Natural killer cell (primary cell): ENCODE measurements around the gene SLC4A4. TPM values are rescaled to one million over a fixed set of nuclear protein-coding genes. Genes with fewer than 3 reads are reported as not detected.

ENCODE experiments used
- ATAC-seq, 3 donors: fragments of 150-1000 bp in 2 of 3; fragments of 200-7000 bp in 1 of 3; cut with Tn5 transposase; 1 replicate in 1 of 3; 2 replicates in 2 of 3; pipeline ENCODE4 v1.10.0; 2021; ENCODE audit warnings: mild to moderate bottlenecking in 2 of 3, moderate library complexity in 2 of 3
- DNase-seq, 2 donors: peaks; one replicate each; pipeline versions ENCODE4 v3.0.0 to v3.0.0-alpha.2; 2013 to 2021; ENCODE audit warnings: mixed read lengths in 1 of 2
- H3K27ac ChIP-seq: one replicate; pipeline ENCODE4 v1.5.1; 2013; ENCODE audit warnings: mild to moderate bottlenecking, low read length
- H3K27me3 ChIP-seq: one replicate; pipeline ENCODE4 v1.6.1; 2013; ENCODE audit warnings: low read length; ENCODE audit not compliant: control insufficient read depth, insufficient read depth
- H3K36me3 ChIP-seq: one replicate; pipeline ENCODE4 v1.6.1; 2013; ENCODE audit warnings: low read length; ENCODE audit not compliant: control insufficient read depth, insufficient read depth
- H3K4me1 ChIP-seq: one replicate; pipeline ENCODE4 v1.6.1; 2013; ENCODE audit warnings: low read length; ENCODE audit not compliant: control insufficient read depth, insufficient read depth
- H3K4me3 ChIP-seq: one replicate; pipeline ENCODE4 v1.5.1; 2013; ENCODE audit warnings: low read length
- H3K9me3 ChIP-seq: one replicate; pipeline ENCODE4 v1.6.1; 2013; ENCODE audit warnings: low read length; ENCODE audit not compliant: control insufficient read depth, insufficient read depth
- H3K27ac Mint-ChIP-seq, 2 donors: one replicate each; pipeline ENCODE4 v1.8.0; 2022; ENCODE audit warnings: mild to moderate bottlenecking in 2 of 2, mixed read lengths in 2 of 2, moderate library complexity in 1 of 2
- H3K27me3 Mint-ChIP-seq, 2 donors: one replicate each; pipeline ENCODE4 v1.8.0; 2022; ENCODE audit warnings: low read depth in 2 of 2, mixed read lengths in 2 of 2
- H3K36me3 Mint-ChIP-seq: one replicate; pipeline ENCODE4 v1.8.0; 2022; ENCODE audit warnings: mixed read lengths
- H3K4me1 Mint-ChIP-seq, 2 donors: one replicate each; pipeline ENCODE4 v1.8.0; 2022; ENCODE audit warnings: mixed read lengths in 2 of 2
- H3K4me3 Mint-ChIP-seq: one replicate; pipeline ENCODE4 v1.8.0; 2022; ENCODE audit warnings: mild to moderate bottlenecking, moderate library complexity, mixed read lengths
- H3K9me3 Mint-ChIP-seq, 2 donors: one replicate each; pipeline ENCODE4 v1.8.0; 2022; ENCODE audit warnings: mixed read lengths in 2 of 2
- WGBS: methylation state at CpG from one replicate; pipeline ENCODE4 v1.1.7; 2013; ENCODE audit warnings: missing lambda C conversion rate; ENCODE audit not compliant: insufficient coverage; 5-methylcytosine and 5-hydroxymethylcytosine counted together
- intact Hi-C: fragments of 100-400 bp; cut with micrococcal nuclease; formaldehyde crosslinking; loops from one replicate; pipeline ENCODE4 v1.14.2; 2022
- total RNA-seq, 4 donors: library from RNA; stranded (reverse); fragments of 120-200 nt in 1 of 4; gene quantifications; one replicate each; pipeline versions ENCODE4 v1.2.3 to v1.2.4, GENCODE V29; 2013 to 2022
- TF ChIP-seq, protein P1 (sequence below): fragments of 200-600 bp; IDR thresholded peaks from one replicate; pipeline ENCODE4 v1.8.0; 2022; ENCODE audit warnings: antibody characterized with exemption

Gene SLC4A4
- total RNA-seq, 3 donors from 2014 or later (not counting 1 experiment from before 2014, with no cell fraction given) = 17.9 to 20.4 (median 19.1) TPM

GRCh38 chr4:71355045-71355444 is 16.2 kb downstream of the SLC4A4 start:
- H3K36me3 Mint-ChIP-seq = peaks cover 7% of the 10 kb centered on the region
- Histone ChIP-seq H3K9me3 (no peaks in the 10 kb centered on the region), H3K4me3 (no peak overlapping the region), H3K27ac (no peak overlapping the region), H3K27me3 (no peaks in the 10 kb centered on the region), H3K4me1 (no peaks in the 10 kb centered on the region), H3K36me3 (peaks cover 2% of the 10 kb centered on the region)
- no peak overlapping the region for H3K4me3 Mint-ChIP-seq
- no peaks in the 10 kb centered on the region for H3K27me3 Mint-ChIP-seq
- ATAC-seq (no peak), DNase-seq (no peak)
- intact Hi-C loops = no loop called here
- WGBS = 89% methylated on average over 1 of the region's 1 CpG
- H3K9me3 Mint-ChIP-seq = no peaks in the 10 kb centered on the region
- no peak overlapping the region for H3K27ac Mint-ChIP-seq
- TF ChIP-seq, protein P1, sequence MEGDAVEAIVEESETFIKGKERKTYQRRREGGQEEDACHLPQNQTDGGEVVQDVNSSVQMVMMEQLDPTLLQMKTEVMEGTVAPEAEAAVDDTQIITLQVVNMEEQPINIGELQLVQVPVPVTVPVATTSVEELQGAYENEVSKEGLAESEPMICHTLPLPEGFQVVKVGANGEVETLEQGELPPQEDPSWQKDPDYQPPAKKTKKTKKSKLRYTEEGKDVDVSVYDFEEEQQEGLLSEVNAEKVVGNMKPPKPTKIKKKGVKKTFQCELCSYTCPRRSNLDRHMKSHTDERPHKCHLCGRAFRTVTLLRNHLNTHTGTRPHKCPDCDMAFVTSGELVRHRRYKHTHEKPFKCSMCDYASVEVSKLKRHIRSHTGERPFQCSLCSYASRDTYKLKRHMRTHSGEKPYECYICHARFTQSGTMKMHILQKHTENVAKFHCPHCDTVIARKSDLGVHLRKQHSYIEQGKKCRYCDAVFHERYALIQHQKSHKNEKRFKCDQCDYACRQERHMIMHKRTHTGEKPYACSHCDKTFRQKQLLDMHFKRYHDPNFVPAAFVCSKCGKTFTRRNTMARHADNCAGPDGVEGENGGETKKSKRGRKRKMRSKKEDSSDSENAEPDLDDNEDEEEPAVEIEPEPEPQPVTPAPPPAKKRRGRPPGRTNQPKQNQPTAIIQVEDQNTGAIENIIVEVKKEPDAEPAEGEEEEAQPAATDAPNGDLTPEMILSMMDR = no peak
- H3K4me1 Mint-ChIP-seq = no peaks in the 10 kb centered on the region

- H3K27me3 Mint-ChIP-seq = no peaks in the 10 kb centered on the region
- H3K36me3 ChIP-seq = no peaks in the 10 kb centered on the region
- no peak overlapping the region for H3K4me3 Mint-ChIP-seq
- ATAC-seq (no peak), DNase-seq (no peak)
- TF ChIP-seq, protein P1 = no peak
- no peaks in the 10 kb centered on the region for H3K4me1 ChIP-seq
- H3K4me3 ChIP-seq = no peak overlapping the region
- intact Hi-C loops = no loop called here
- no peak overlapping the region for H3K27ac ChIP-seq
- H3K9me3 ChIP-seq = no peaks in the 10 kb centered on the region
- H3K27ac Mint-ChIP-seq = no peak overlapping the region
- no peaks in the 10 kb centered on the region for H3K9me3 Mint-ChIP-seq
- no peaks in the 10 kb centered on the region for H3K4me1 Mint-ChIP-seq
- no peaks in the 10 kb centered on the region for H3K27me3 ChIP-seq
- H3K36me3 Mint-ChIP-seq = peaks cover 7% of the 10 kb centered on the region
Observed at GRCh38 chr4:71355971-71356370, 17.2 kb downstream of the SLC4A4 start.

DNA sequence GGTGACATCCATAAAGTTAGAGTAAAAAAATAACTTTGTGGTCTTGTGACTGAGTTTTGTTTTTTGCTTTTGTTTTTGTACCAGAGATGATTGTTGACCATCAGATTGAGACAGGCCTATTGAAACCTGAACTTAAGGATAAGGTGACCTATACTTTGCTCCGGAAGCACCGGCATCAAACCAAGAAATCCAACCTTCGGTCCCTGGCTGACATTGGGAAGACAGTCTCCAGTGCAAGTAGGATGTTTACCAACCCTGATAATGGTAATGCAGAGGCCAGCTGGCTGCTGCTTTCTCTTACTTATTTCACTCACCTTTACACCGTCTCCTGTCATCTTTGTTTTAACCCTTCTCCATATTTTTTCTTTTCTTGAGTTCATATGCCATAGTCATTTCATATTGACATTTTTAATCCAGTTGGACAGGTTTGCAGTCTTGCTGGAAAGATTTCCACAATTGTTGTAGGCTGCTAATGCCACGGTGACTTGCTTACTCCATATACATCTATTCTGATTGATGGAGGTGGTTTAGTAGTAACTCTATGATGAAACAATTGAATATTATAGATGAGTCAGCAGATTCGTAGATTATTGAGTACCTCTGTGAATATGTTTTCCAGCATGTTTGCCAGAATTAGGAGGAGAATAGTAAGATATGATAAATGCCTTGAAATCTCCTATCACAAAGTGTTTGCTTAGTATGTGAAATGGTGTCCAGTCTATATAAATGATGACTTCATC is 18.3 kb downstream of the SLC4A4 start:
- H3K27me3 Mint-ChIP-seq = no peaks in the 10 kb centered on the region
- H3K9me3 Mint-ChIP-seq = no peaks in the 10 kb centered on the region
- Histone ChIP-seq H3K4me3 (no peak overlapping the region), H3K9me3 (no peaks in the 10 kb centered on the region), H3K27me3 (no peaks in the 10 kb centered on the region), H3K4me1 (no peaks in the 10 kb centered on the region), H3K27ac (no peak overlapping the region), H3K36me3 (no peaks in the 10 kb centered on the region)
- intact Hi-C loops = no loop called here
- H3K4me1 Mint-ChIP-seq = no peaks in the 10 kb centered on the region
- no peak for DNase-seq
- 96% methylated on average over 4 of the region's 6 CpGs for WGBS
- no peak overlapping the region for H3K27ac Mint-ChIP-seq
- H3K36me3 Mint-ChIP-seq = peaks cover 7% of the 10 kb centered on the region
- no peak overlapping the region for H3K4me3 Mint-ChIP-seq
- no peak for ATAC-seq
- TF ChIP-seq, protein P1 = no peak

GRCh38 chr4:71360844-71361243 is 22.0 kb downstream of the SLC4A4 start:
- DNase-seq (no peak), ATAC-seq (no peak)
- H3K4me3 Mint-ChIP-seq = no peak overlapping the region
- Histone ChIP-seq H3K4me3 (no peak overlapping the region), H3K27ac (no peak overlapping the region), H3K36me3 (no peaks in the 10 kb centered on the region), H3K9me3 (no peaks in the 10 kb centered on the region), H3K4me1 (no peaks in the 10 kb centered on the region), H3K27me3 (no peaks in the 10 kb centered on the region)
- H3K27ac Mint-ChIP-seq = no peak overlapping the region
- no peaks in the 10 kb centered on the region for H3K27me3 Mint-ChIP-seq
- WGBS = 95% methylated on average over 12 of the region's 12 CpGs
- no peaks in the 10 kb centered on the region for H3K9me3 Mint-ChIP-seq
- H3K36me3 Mint-ChIP-seq = peaks cover 7% of the 10 kb centered on the region
- TF ChIP-seq, protein P1 = no peak
- intact Hi-C loops = no loop called here
- peaks cover 4 to 9% of the 10 kb centered on the region in 2 donors for H3K4me1 Mint-ChIP-seq
